ENCODE data around the gene NOSTRIN.
A peak's percentile ranks its signal among the peaks of the same experiment; 100 is the strongest.
"Not testable (repeated sequence)": the region's sequence is repeated elsewhere in the genome, so short reads cannot be mapped to it uniquely, and the experiment has no call there.

NOSTRIN gene

GRCh38 chr2:168819829-168820489, 17.5 kb downstream of the NOSTRIN start:
- DNase-seq = no peak

- DNase-seq = no peak
Observed at GRCh38 chr2:168821577-168821976, 19.1 kb downstream of the NOSTRIN start.

GRCh38 chr2:168821992-168822391, 19.6 kb downstream of the NOSTRIN start:
- DNase-seq = no peak

GRCh38 chr2:168825126-168825525, 22.7 kb downstream of the NOSTRIN start:
- peak; percentile 30 for DNase-seq

GRCh38 chr2:168830958-168831357, 28.5 kb downstream of the NOSTRIN start:
- no peak for DNase-seq

GRCh38 chr2:168831662-168832061, 29.2 kb downstream of the NOSTRIN start:
- DNase-seq = no peak

- DNase-seq = no peak
Observed at GRCh38 chr2:168835969-168836368, 33.5 kb downstream of the NOSTRIN start.

GRCh38 chr2:168841445-168841844, 39.0 kb downstream of the NOSTRIN start:
- no peak for DNase-seq

GRCh38 chr2:168843253-168843652, 40.8 kb downstream of the NOSTRIN start:
- no peak for DNase-seq

GRCh38 chr2:168848225-168848624, 45.8 kb downstream of the NOSTRIN start:
- no peak for DNase-seq

- peak; percentile 84 for DNase-seq
Observed at GRCh38 chr2:168849610-168850009, 47.2 kb downstream of the NOSTRIN start.

- no peak for DNase-seq
Observed at GRCh38 chr2:168850846-168851245, 48.4 kb downstream of the NOSTRIN start.

GRCh38 chr2:168851674-168852320, 49.4 kb downstream of the NOSTRIN start:
- DNase-seq = peak; percentile 97

GRCh38 chr2:168852481-168852880, 50.0 kb downstream of the NOSTRIN start:
- DNase-seq = peak; percentile 59

- DNase-seq = no peak
Observed at GRCh38 chr2:168853471-168853870, 51.0 kb downstream of the NOSTRIN start.

- no peak for DNase-seq
Observed at GRCh38 chr2:168854651-168855050, 52.2 kb downstream of the NOSTRIN start.

GRCh38 chr2:168855601-168856000, 53.2 kb downstream of the NOSTRIN start:
- no peak for DNase-seq

- no peak for DNase-seq
Observed at GRCh38 chr2:168858146-168858545, 55.7 kb downstream of the NOSTRIN start.

GRCh38 chr2:168867164-168867563, 64.7 kb downstream of the NOSTRIN start:
- not testable (repeated sequence) for DNase-seq

GRCh38 chr2:168870369-168870768, 67.9 kb downstream of the NOSTRIN start:
- not testable (repeated sequence) for DNase-seq

GRCh38 chr2:168870824-168871223, 68.4 kb downstream of the NOSTRIN start:
- not testable (repeated sequence) for DNase-seq

GRCh38 chr2:168874368-168875054, 72.1 kb downstream of the NOSTRIN start:
- no peak for DNase-seq

GRCh38 chr2:168882163-168882562, 79.7 kb downstream of the NOSTRIN start:
- not testable (repeated sequence) for DNase-seq

- DNase-seq = no peak
Observed at GRCh38 chr2:168884975-168885374, 82.5 kb downstream of the NOSTRIN start.

Measured in OCI-M1 (cell line).